NT2/D1 (cell line): Measurements from ENCODE around the gene C19orf81.

Experiments used
- SUZ12 ChIP-seq: IDR thresholded peaks from 2 replicates; pipeline ENCODE4 v1.6.1; 2011; ENCODE audit not compliant: insufficient read length, insufficient read depth; ENCODE audit errors: extremely low read depth
- YY1 ChIP-seq: IDR thresholded peaks from 2 replicates; pipeline ENCODE4 v1.6.1; 2011; ENCODE audit not compliant: insufficient read length, insufficient read depth
- ZNF274 ChIP-seq: IDR thresholded peaks from 2 replicates; pipeline ENCODE4 v1.6.1; 2011; ENCODE audit warnings: mild to moderate bottlenecking, low read depth, low read length

- no peak for TF ChIP-seq SUZ12
- TF ChIP-seq YY1: no peak
- no peak for TF ChIP-seq ZNF274
These were observed 12.7 kb upstream of the C19orf81 start for GRCh38 chr19:50636317-50637085.
